Measurements from ENCODE around the gene TEF.

DNA sequence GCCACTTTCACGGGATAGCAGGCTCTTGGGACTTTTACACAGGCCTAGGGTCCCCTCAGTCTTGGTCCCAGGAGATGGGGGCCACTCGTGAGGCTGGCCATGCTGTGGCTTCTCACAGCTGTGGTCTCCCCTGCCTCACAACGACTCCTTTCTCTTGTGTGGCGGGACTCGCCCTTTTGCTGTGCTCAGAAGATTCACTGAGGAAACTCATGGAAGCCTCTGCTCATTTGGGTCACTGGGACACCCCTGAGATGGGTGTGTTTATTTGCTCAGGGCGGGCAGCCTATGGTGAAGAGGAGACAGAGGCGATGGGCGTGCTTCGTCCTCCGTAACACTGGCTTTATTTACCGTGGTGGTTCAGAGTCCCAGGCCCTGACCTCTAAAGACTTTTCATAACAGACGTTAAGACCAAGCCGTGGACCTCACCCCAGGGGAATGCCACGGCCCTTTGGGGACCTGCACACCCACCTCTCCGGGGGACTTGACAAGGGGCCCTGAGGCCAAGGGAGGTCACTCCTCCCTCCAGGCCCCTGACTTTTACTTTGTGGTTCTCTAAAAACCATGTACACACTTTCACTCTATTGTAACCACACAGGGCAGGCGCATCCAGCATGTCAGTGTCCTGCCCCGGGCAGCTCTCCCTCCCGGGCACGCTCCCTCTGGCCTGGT, 15.5 kb downstream of the TEF start:
- TF ChIP-seq CTCF (IDR thresholded peaks at IDR 0.05) (no peak), POLR2A (IDR thresholded peaks at IDR 0.05) (no peak)

All from uterus (tissue), 2 donors.